Stimulated activated CD4-positive, alpha-beta T cell treated with anti-CD3 and anti-CD28 coated beads, Interleukin-12 subunit alpha, Interleukin-12 subunit beta, amount 100 ng/mL, for 4 hours (primary cell): Measurements from ENCODE around the gene ATOH1.

Experiments
- DNase-seq: peaks from one replicate; pipeline ENCODE4 v3.0.0-alpha.2; 2020

The ATOH1 gene, protein sequence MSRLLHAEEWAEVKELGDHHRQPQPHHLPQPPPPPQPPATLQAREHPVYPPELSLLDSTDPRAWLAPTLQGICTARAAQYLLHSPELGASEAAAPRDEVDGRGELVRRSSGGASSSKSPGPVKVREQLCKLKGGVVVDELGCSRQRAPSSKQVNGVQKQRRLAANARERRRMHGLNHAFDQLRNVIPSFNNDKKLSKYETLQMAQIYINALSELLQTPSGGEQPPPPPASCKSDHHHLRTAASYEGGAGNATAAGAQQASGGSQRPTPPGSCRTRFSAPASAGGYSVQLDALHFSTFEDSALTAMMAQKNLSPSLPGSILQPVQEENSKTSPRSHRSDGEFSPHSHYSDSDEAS

GRCh38 chr4:93828332-93828994, at the start of gene ATOH1:
ATOH1 (plus strand) TSS chr4:93828753; CDS start chr4:93828927, 174 bp downstream.
- no peak for DNase-seq

DNA sequence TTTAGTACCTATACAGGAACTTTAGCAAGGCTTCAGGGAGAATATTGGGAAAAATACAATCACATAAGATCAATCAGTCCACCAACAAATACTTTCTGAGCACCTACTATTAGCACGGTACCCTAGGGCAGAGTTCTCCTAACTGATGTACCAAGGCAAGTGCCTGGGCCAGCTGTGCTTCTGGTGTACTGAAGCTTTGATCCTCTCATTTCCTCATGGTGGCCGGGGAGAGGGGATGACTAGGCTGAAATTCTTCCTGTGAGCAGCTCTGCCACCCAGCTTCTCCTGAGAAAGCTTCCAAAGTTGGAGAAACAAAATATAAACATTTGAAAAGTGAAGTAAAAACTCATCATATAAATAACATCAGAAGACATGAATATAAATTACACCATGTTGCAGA, 49.3 kb upstream of the ATOH1 start:
- DNase-seq, result no peak

DNA sequence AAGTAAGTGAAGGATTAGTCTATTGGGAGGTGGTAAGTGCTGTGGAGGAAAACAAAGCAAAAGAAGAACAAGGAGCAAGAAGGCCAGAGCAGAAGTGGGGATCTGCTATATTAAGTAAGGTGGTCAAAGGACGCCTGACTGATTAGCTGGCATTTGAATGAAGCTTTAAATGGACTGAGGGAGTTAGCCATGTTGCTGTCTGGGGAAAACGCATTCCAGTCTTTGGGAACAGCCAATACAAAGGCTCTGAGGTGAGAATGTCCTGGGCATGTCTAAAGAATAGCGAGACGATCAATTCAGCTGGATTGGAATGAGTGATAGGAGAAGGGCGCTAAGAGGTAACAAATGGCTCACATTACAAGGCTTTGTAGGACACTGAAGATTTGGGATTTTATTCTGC, 48.5 kb upstream of the ATOH1 start:
- no peak for DNase-seq

DNA sequence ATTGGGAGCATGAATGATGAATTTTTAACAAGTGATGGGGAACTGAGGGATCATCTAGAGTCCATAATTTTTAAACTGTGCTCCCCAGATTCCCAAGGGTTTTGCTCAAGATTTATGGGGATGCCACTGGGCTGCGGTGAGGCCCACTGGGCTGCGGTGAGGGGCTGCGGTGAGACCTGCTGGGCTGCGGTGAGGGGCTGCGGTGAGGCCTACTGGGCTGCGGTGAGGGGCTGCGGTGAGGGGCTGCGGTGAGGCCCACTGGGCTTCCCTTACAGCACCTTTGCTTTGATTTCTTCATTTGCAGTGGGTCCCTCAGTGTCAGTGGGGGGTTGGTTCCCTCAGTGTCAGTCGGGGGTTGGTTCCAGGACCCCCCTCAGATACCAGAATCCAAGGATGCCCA, 47.4 kb upstream of the ATOH1 start:
- DNase-seq, result no peak

- DNase-seq, result no peak
These were observed 42.4 kb upstream of the ATOH1 start for GRCh38 chr4:93786149-93786548.

- DNase-seq, result no peak
These were observed 39.8 kb upstream of the ATOH1 start for GRCh38 chr4:93788712-93789111.

GRCh38 chr4:93791570-93792195, 36.9 kb upstream of the ATOH1 start:
- DNase-seq, result peak; percentile 3

DNA sequence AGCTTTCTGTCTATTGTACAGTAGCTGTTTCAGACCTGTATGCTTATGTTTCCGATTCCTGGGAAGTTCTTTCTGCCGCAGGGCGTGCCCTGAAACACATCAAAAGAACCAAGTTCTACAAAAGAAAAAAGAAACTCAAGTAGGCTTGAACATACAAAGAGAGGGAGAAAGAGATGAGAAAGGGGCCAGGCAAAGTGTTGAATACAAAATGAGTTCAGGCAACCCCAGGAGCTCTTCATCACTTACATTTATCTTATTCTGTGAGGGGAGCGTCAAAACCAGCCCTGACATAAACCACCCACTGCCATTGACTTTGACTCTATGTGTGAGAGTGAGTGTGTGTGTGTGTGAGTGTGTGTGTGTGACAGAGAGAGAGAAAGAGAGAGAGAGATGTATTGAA, 26.5 kb upstream of the ATOH1 start:
- DNase-seq, result no peak

GRCh38 chr4:93809773-93810172, 18.8 kb upstream of the ATOH1 start:
- no peak for DNase-seq

GRCh38 chr4:93810340-93810992, 18.1 kb upstream of the ATOH1 start:
- DNase-seq, result no peak

DNA sequence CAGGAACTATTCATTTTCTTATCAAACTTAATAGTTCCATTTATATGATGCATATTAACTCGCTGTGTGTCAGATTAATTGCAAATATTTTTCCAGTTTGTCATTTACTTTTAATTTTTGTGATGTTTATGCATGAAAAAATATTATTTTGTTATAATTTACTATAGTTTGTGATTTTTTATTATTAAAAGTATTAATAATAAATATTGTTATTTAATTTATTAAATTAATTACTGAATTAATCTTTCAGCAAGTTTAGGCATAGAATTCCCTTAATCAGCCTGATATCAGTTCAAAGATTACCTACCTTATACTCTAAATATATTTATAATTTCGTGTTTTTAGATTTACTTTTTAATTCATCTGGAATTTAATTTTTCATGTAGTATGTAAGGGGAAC, 15.5 kb upstream of the ATOH1 start:
- DNase-seq, result no peak

GRCh38 chr4:93814141-93814540, 14.4 kb upstream of the ATOH1 start:
- DNase-seq, result no peak

DNA sequence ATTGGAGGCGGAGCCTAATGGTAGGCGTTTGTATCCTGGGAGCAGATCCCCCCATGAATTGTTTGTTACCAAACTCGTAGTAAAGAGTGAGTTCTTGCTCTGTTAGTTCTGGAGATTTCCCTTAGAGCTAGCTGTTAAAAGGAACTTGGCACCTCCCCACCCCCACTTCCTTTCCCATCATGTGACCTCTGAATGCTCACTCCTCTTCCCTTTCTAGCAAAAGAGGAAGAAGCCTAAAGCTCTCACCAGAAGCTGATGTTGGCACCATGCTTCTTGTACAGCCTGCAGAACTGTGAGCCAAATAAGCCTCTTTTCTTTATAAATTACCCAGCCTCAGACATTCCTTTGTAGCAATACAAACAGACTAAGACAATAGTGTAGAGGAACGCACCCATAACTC, 13.8 kb upstream of the ATOH1 start:
- DNase-seq, result no peak

GRCh38 chr4:93825551-93826216, 2.9 kb upstream of the ATOH1 start:
- DNase-seq, result no peak

GRCh38 chr4:93827272-93827947, 1.1 kb upstream of the ATOH1 start:
- DNase-seq, result no peak

DNA sequence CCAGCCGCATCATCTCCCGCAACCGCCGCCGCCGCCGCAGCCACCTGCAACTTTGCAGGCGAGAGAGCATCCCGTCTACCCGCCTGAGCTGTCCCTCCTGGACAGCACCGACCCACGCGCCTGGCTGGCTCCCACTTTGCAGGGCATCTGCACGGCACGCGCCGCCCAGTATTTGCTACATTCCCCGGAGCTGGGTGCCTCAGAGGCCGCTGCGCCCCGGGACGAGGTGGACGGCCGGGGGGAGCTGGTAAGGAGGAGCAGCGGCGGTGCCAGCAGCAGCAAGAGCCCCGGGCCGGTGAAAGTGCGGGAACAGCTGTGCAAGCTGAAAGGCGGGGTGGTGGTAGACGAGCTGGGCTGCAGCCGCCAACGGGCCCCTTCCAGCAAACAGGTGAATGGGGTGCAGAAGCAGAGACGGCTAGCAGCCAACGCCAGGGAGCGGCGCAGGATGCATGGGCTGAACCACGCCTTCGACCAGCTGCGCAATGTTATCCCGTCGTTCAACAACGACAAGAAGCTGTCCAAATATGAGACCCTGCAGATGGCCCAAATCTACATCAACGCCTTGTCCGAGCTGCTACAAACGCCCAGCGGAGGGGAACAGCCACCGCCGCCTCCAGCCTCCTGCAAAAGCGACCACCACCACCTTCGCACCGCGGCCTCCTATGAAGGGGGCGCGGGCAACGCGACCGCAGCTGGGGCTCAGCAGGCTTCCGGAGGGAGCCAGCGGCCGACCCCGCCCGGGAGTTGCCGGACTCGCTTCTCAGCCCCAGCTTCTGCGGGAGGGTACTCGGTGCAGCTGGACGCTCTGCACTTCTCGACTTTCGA, 654 bp downstream of the ATOH1 start:
- DNase-seq, result no peak

- no peak for DNase-seq
These were observed 1.5 kb downstream of the ATOH1 start for GRCh38 chr4:93829820-93830687.

GRCh38 chr4:93831716-93832496, 3.4 kb downstream of the ATOH1 start:
- no peak for DNase-seq

DNA sequence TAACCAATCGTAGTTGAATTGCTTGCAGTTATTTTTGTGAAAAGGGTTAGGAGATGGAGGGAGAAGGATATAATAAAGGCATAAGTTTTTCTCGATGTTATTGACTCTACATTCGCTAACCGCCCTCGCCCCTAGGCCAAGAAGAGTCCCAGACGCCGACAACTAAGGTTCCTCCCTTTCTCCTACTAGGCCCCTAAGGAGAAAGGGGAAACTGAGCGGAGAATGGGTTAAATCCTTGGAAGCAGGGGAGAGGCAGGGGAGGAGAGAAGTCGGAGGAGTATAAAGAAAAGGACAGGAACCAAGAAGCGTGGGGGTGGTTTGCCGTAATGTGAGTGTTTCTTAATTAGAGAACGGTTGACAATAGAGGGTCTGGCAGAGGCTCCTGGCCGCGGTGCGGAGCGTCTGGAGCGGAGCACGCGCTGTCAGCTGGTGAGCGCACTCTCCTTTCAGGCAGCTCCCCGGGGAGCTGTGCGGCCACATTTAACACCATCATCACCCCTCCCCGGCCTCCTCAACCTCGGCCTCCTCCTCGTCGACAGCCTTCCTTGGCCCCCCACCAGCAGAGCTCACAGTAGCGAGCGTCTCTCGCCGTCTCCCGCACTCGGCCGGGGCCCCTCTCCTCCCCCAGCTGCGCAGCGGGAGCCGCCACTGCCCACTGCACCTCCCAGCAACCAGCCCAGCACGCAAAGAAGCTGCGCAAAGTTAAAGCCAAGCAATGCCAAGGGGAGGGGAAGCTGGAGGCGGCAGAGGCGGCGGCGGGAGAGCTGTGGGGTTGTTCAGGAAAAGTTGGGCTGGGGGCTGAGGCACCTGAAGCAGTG, 5.9 kb downstream of the ATOH1 start:
- no peak for DNase-seq
